SK-N-SH (cell line): ENCODE measurements around the gene MPO.

ENCODE experiments used
- CTCF ChIP-seq: fragments of 200-600 bp; sonication (generic); IDR thresholded peaks from 2 replicates; pipeline ENCODE4 v1.6.1; 2017; ENCODE audit warnings: antibody characterized with exemption, mild to moderate bottlenecking, moderate library complexity
- EP300 ChIP-seq, 2 experiments: IDR thresholded peaks; 2 replicates each; pipeline versions ENCODE4 v1.4.0 to v1.6.1; 2012; ENCODE audit warnings: borderline replicate concordance in 1 of 2, low read depth in 1 of 2, low read length in 1 of 2
- GABPA ChIP-seq: IDR thresholded peaks from 2 replicates; pipeline ENCODE4 v1.4.0; 2012; ENCODE audit warnings: low read depth, mild to moderate bottlenecking
- NFIC ChIP-seq: IDR thresholded peaks from 2 replicates; pipeline ENCODE4 v1.4.0; 2012; ENCODE audit warnings: borderline replicate concordance
- RXRA ChIP-seq: IDR thresholded peaks from 2 replicates; pipeline ENCODE4 v1.4.0; 2012; ENCODE audit warnings: low read depth, mild to moderate bottlenecking, borderline replicate concordance
- SIN3A ChIP-seq: IDR thresholded peaks from 2 replicates; pipeline ENCODE4 v1.6.1; 2012; ENCODE audit warnings: low read depth, mild to moderate bottlenecking, low read length, moderate library complexity, borderline replicate concordance
- TAF1 ChIP-seq: IDR thresholded peaks from 2 replicates; pipeline ENCODE4 v1.6.1; 2012; ENCODE audit warnings: low read depth, mild to moderate bottlenecking, low read length, moderate library complexity, borderline replicate concordance
- TCF12 ChIP-seq: IDR thresholded peaks from 2 replicates; pipeline ENCODE4 v1.4.0; 2012
- YY1 ChIP-seq: IDR thresholded peaks from 2 replicates; pipeline ENCODE4 v1.4.0; 2012; ENCODE audit warnings: low read depth, mild to moderate bottlenecking
- TF ChIP-seq, protein P1 (sequence below): fragments of 150-350 bp; IDR thresholded peaks from 2 replicates; pipeline ENCODE4 v1.6.1; 2016; ENCODE audit warnings: mild to moderate bottlenecking, low read depth, low read length

GRCh38 chr17:58320163-58320558 lies 39.4 kb upstream of the MPO start:
- TF ChIP-seq TCF12 (no peak), CTCF (no peak), GABPA (no peak), RXRA (no peak), TAF1 (no peak), YY1 (no peak), NFIC (no peak), SIN3A (no peak), EP300 (IDR thresholded peaks at IDR 0.05; ENCODE audit: borderline replicate concordance in 1 of 2, low read depth in 1 of 2, low read length in 1 of 2) (no peak)
- TF ChIP-seq, protein P1, sequence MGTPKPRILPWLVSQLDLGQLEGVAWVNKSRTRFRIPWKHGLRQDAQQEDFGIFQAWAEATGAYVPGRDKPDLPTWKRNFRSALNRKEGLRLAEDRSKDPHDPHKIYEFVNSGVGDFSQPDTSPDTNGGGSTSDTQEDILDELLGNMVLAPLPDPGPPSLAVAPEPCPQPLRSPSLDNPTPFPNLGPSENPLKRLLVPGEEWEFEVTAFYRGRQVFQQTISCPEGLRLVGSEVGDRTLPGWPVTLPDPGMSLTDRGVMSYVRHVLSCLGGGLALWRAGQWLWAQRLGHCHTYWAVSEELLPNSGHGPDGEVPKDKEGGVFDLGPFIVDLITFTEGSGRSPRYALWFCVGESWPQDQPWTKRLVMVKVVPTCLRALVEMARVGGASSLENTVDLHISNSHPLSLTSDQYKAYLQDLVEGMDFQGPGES, result no peak
